K562 (cell line): Measurements from ENCODE around the gene GABRB3. TPM values are rescaled to one million over a fixed set of nuclear protein-coding genes. Genes with fewer than 3 reads are reported as not detected.

Experiments
- FIP1L1 ChIP-seq: fragments of 200-400 bp; formaldehyde crosslinking; IDR thresholded peaks from 2 replicates; pipeline ENCODE4 v1.6.1; 2018; ENCODE audit warnings: mild to moderate bottlenecking, low read depth, low read length; ENCODE audit not compliant: poor library complexity, severe bottlenecking
- GMEB1 ChIP-seq: fragments of 250-450 bp; sonication (Bioruptor Pico); IDR thresholded peaks from 2 replicates; pipeline ENCODE4 v1.4.0; 2020; ENCODE audit warnings: mild to moderate bottlenecking
- PRMT5 ChIP-seq: sonication (generic); formaldehyde crosslinking; IDR thresholded peaks from 2 replicates; pipeline ENCODE4 v1.5.0; 2020; ENCODE audit warnings: missing genetic modification reagents
- PTTG1 ChIP-seq: fragments of 450-650 bp; IDR thresholded peaks from 2 replicates; pipeline ENCODE4 v1.6.1; 2016; ENCODE audit warnings: low read depth, mild to moderate bottlenecking, missing genetic modification characterization, missing compliant biosample characterization
- polyA plus RNA-seq, 8 experiments: library from polyadenylated mRNA; depleted of rRNA in 4 of 8; stranded (reverse) in 5 of 8; unstranded in 3 of 8; fragments of >200 nt; fragmentation: Nextera tagmentation in 2 of 8; fragmentation: Illumina TruSeq in 1 of 8; extraction: Ambion mirVana in 2 of 8; extraction: Trizol in 1 of 8; gene quantifications; 2 replicates each; pipeline versions ENCODE4 v1.2.1 to v1.2.3, GENCODE V29; 2011 to 2014; ENCODE audit warnings: inconsistent platforms in 1 of 8, missing spikeins in 1 of 8
- total RNA-seq, 7 experiments: library from RNA; depleted of rRNA in 6 of 7; stranded (reverse); fragments of >200 nt in 6 of 7; fragmentation: Illumina TruSeq in 2 of 7; extraction: Trizol in 2 of 7; gene quantifications; 2 replicates each; pipeline versions ENCODE4 v1.2.1 to v1.2.3, GENCODE V29; 2011 to 2021; ENCODE audit warnings: low replicate concordance in 1 of 7
- TF ChIP-seq, protein P1 (sequence below): IDR thresholded peaks from 2 replicates; pipeline ENCODE4 v1.6.1; 2012; ENCODE audit warnings: low read depth, low read length, improper control_type of control experiment, borderline replicate concordance
- TF ChIP-seq, protein P2 (sequence below): fragments of 450-650 bp; IDR thresholded peaks from 2 replicates; pipeline ENCODE4 v1.6.1; 2018; ENCODE audit warnings: mild to moderate bottlenecking, low read depth; ENCODE audit not compliant: partially characterized antibody

Gene GABRB3
- total and polyA plus RNA-seq, 9 of the 15 experiments (the other 6 are each of a cell fraction or from before 2014, with no cell fraction given): 0.09 to 1.4 (median 0.49) TPM

DNA sequence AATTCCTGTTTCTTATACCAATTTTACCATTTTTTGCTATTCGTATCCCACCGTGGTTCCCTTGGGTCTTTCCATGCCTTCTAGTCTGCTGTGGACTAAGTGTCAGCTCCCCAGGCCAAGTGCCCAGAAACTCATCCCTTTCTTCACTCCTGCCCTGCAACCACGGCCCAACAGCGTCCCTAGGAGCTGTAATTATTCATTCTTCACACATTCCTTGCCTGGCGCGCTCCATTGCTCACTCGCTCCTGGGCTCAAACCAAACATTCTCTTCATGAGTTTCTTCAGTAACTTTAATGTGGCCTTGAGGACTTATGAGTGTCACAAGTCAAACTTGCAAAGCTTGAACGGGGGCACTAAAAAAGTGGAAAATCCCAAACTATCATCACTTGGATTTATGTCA is 15.7 kb downstream of the GABRB3 start (continued):
- TF ChIP-seq, protein P1, sequence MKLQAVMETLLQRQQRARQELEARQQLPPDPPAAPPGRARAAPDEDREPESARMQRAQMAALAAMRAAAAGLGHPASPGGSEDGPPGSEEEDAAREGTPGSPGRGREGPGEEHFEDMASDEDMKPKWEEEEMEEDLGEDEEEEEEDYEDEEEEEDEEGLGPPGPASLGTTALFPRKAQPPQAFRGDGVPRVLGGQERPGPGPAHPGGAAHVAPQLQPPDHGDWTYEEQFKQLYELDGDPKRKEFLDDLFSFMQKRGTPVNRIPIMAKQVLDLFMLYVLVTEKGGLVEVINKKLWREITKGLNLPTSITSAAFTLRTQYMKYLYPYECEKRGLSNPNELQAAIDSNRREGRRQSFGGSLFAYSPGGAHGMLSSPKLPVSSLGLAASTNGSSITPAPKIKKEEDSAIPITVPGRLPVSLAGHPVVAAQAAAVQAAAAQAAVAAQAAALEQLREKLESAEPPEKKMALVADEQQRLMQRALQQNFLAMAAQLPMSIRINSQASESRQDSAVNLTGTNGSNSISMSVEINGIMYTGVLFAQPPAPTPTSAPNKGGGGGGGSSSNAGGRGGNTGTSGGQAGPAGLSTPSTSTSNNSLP: no peak
- TF ChIP-seq PRMT5: no peak
- no peak for TF ChIP-seq FIP1L1
- no peak for TF ChIP-seq GMEB1 (CRISPR knock-in tag)
- no peak for TF ChIP-seq PTTG1 (tag)
- TF ChIP-seq, protein P2, sequence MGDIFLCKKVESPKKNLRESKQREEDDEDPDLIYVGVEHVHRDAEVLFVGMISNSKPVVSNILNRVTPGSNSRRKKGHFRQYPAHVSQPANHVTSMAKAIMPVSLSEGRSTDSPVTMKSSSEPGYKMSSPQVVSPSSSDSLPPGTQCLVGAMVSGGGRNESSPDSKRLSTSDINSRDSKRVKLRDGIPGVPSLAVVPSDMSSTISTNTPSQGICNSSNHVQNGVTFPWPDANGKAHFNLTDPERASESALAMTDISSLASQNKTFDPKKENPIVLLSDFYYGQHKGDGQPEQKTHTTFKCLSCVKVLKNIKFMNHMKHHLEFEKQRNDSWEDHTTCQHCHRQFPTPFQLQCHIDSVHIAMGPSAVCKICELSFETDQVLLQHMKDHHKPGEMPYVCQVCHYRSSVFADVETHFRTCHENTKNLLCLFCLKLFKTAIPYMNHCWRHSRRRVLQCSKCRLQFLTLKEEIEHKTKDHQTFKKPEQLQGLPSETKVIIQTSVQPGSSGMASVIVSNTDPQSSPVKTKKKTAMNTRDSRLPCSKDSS: no peak
